Panc1 (cell line): ENCODE data around the gene FAS. TPM values are rescaled to one million over a fixed set of nuclear protein-coding genes. Genes with fewer than 3 reads are reported as not detected.

ENCODE experiments used
- ATAC-seq: fragments of 200-7000 bp; cut with Tn5 transposase; 2 replicates; pipeline ENCODE4 v1.9.1; 2020; ENCODE audit warnings: mild to moderate bottlenecking, moderate library complexity
- BruUV-seq: library from RNA; stranded (reverse); fragments of 400-500 nt; replicated peaks from 2 replicates; lab custom pipeline; 2021; lab: Mats Ljungman, UMichigan
- CTCF ChIA-PET: fragments of 300-600 bp; sonication (Branson Sonifier 250); formaldehyde crosslinking; loops from one replicate; lab custom pipeline; 2022; ENCODE audit warnings: antibody characterized with exemption; lab: Charles Lee
- POLR2A ChIA-PET: fragments of 300-600 bp; sonication (Branson Sonifier 250); formaldehyde crosslinking; loops from one replicate; lab custom pipeline; 2022; ENCODE audit warnings: antibody characterized with exemption; lab: Charles Lee
- DNase-seq: peaks from one replicate; pipeline ENCODE4 v3.0.0-alpha.2; 2010; ENCODE audit warnings: low read depth, low spot score
- H3K27ac ChIP-seq: 2 replicates; pipeline ENCODE4 v1.5.1; 2011; ENCODE audit warnings: mild to moderate bottlenecking, low read length, inconsistent platforms
- H3K27me3 ChIP-seq: fragments of 200-500 bp; sonication (Bioruptor generic); 2 replicates; pipeline ENCODE4 v1.6.0; 2014; ENCODE audit warnings: low read length, inconsistent platforms; ENCODE audit not compliant: control insufficient read depth, insufficient read depth
- H3K36me3 ChIP-seq: fragments of 200-500 bp; sonication (Bioruptor generic); 2 replicates; pipeline ENCODE4 v1.5.1; 2014; ENCODE audit warnings: inconsistent platforms, mild to moderate bottlenecking, low read length, moderate library complexity; ENCODE audit not compliant: control insufficient read depth, insufficient read depth
- H3K4me1 ChIP-seq: 2 replicates; pipeline ENCODE4 v1.5.1; 2011; ENCODE audit warnings: inconsistent platforms, mild to moderate bottlenecking, low read length, moderate library complexity; ENCODE audit not compliant: control insufficient read depth, insufficient read depth
- H3K4me3 ChIP-seq, 2 experiments: 2 replicates each; pipeline ENCODE4 v1.5.1; 2011 to 2012; ENCODE audit warnings: low read depth in 2 of 2, low read length in 2 of 2, mild to moderate bottlenecking in 2 of 2, inconsistent platforms in 1 of 2, moderate library complexity in 1 of 2
- H3K9me3 ChIP-seq: fragments of 200-500 bp; sonication (Bioruptor generic); 2 replicates; pipeline ENCODE4 v1.5.1; 2014; ENCODE audit warnings: low read depth, mild to moderate bottlenecking, inconsistent platforms, low read length, moderate library complexity; ENCODE audit not compliant: control insufficient read depth, insufficient read depth
- CTCF ChIP-seq: fragments of 450-650 bp; IDR thresholded peaks from 2 replicates; pipeline ENCODE4 v1.5.1; 2017; ENCODE audit warnings: mild to moderate bottlenecking
- POLR2AphosphoS5 ChIP-seq: IDR thresholded peaks from 2 replicates; pipeline ENCODE4 v1.6.1; 2012; ENCODE audit warnings: mild to moderate bottlenecking, low read depth, low read length, moderate library complexity
- SIN3A ChIP-seq: IDR thresholded peaks from 2 replicates; pipeline ENCODE4 v1.6.1; 2012; ENCODE audit warnings: low read depth, mild to moderate bottlenecking, low read length, moderate library complexity, borderline replicate concordance; ENCODE audit not compliant: insufficient read depth
- TCF7L2 ChIP-seq: IDR thresholded peaks from 2 replicates; pipeline ENCODE4 v1.6.1; 2011; ENCODE audit warnings: mild to moderate bottlenecking, low read depth, low read length, inconsistent platforms
- in situ Hi-C: cut with HindIII; loops from 2 replicates; pipeline ENCODE4 v1.10.0; 2016; ENCODE audit warnings: low sequenced_read_pairs, low pct_unique_long_range_greater_than_20kb
- intact Hi-C: fragments of 100-400 bp; cut with micrococcal nuclease; formaldehyde crosslinking; loops from one replicate; pipeline ENCODE4 v1.10.0; 2022; ENCODE audit not compliant: unreplicated experiment
- total RNA-seq: library from RNA; stranded (reverse); gene quantifications from one replicate; pipeline ENCODE4 v1.2.1, GENCODE V29; 2021; ENCODE audit not compliant: unreplicated experiment
- TF ChIP-seq, protein P1 (sequence below), 2 experiments: IDR thresholded peaks; 2 replicates each; pipeline ENCODE4 v1.6.1; 2011 to 2012; ENCODE audit warnings: low read depth in 2 of 2, control low read depth in 1 of 2, low read length in 1 of 2, mild to moderate bottlenecking in 1 of 2, moderate library complexity in 1 of 2; ENCODE audit not compliant: insufficient read depth in 1 of 2

Gene FAS
- total RNA-seq, 1 experiment from 2014 or later = 8.1 TPM

DNA sequence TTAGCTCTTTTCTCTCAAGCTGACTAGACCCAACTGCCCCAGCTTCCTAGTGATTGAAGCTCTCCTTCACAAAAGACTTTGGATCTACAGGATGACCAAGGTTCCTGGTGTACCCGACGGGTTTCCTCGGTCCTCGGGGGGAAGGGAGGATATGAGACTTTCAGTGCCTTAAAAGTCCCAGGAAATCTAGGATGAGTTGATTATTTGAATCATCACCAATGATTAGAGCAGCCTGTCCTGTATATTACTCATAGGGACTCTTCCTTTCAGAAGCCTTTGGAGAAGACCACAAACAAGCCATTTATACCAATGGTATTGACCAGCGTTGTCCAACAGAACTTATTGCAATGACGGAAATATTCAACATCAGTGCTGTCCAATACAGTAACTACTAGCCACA, 31.9 kb upstream of the FAS start:
- Histone ChIP-seq H3K9me3 (no peaks in the 10 kb centered on the region), H3K36me3 (no peaks in the 10 kb centered on the region), H3K4me3 (no peak overlapping the region), H3K4me1 (no peaks in the 10 kb centered on the region), H3K27me3 (no peaks in the 10 kb centered on the region), H3K27ac (no peak overlapping the region)
- intact Hi-C loops = no loop called here
- ATAC-seq (no peak), DNase-seq (no peak)
- BruUV-seq = no TSS peak
- ChIA-PET POLR2A (no interaction called here), CTCF (no interaction called here)
- in situ Hi-C loops = no loop called here
- no peak for TF ChIP-seq POLR2AphosphoS5
- TF ChIP-seq SIN3A = no peak
- TF ChIP-seq, protein P1, sequence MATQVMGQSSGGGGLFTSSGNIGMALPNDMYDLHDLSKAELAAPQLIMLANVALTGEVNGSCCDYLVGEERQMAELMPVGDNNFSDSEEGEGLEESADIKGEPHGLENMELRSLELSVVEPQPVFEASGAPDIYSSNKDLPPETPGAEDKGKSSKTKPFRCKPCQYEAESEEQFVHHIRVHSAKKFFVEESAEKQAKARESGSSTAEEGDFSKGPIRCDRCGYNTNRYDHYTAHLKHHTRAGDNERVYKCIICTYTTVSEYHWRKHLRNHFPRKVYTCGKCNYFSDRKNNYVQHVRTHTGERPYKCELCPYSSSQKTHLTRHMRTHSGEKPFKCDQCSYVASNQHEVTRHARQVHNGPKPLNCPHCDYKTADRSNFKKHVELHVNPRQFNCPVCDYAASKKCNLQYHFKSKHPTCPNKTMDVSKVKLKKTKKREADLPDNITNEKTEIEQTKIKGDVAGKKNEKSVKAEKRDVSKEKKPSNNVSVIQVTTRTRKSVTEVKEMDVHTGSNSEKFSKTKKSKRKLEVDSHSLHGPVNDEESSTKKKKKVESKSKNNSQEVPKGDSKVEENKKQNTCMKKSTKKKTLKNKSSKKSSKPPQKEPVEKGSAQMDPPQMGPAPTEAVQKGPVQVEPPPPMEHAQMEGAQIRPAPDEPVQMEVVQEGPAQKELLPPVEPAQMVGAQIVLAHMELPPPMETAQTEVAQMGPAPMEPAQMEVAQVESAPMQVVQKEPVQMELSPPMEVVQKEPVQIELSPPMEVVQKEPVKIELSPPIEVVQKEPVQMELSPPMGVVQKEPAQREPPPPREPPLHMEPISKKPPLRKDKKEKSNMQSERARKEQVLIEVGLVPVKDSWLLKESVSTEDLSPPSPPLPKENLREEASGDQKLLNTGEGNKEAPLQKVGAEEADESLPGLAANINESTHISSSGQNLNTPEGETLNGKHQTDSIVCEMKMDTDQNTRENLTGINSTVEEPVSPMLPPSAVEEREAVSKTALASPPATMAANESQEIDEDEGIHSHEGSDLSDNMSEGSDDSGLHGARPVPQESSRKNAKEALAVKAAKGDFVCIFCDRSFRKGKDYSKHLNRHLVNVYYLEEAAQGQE (IDR thresholded peaks at IDR 0.05; ENCODE audit: insufficient read depth in 1 of 2, low read depth in 2 of 2, low read length in 1 of 2) = no peak
- TF ChIP-seq CTCF = no peak
- TF ChIP-seq TCF7L2 = no peak

DNA sequence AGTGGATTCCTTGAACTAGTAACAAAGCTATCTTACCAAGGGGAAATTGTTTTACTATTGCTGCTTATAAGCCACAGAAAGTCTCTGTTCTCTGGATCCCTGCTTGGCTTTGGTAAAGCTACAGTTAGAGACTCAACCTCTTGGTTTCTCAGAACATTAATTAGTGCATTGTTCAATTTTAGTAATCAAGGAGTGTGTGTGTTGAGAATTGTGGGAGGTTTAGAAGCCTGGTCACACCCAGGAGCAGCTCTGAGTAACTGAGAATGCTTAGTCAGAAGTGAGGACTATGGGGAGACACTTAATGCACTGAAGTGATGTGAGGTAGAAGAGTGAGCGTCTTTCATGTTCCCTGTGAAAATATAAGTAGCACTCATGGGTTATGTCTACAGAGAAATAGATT, 29.8 kb upstream of the FAS start:
- H3K4me3 ChIP-seq = no peak overlapping the region
- H3K9me3 ChIP-seq = no peaks in the 10 kb centered on the region
- POLR2A ChIA-PET = no interaction called here
- in situ Hi-C loops = no loop called here
- ATAC-seq (no peak), DNase-seq (no peak)
- H3K36me3 ChIP-seq = no peaks in the 10 kb centered on the region
- no TSS peak for BruUV-seq
- intact Hi-C loops = no loop called here
- CTCF ChIA-PET = interaction anchor here (0.6 kb wide), 1 partner anchor 235 kb away, joined by 4 read pairs; no protein-coding TSS in a partner anchor
- no peak overlapping the region for H3K27ac ChIP-seq
- TF ChIP-seq CTCF (no peak), SIN3A (no peak), POLR2AphosphoS5 (no peak)
- H3K4me1 ChIP-seq = no peaks in the 10 kb centered on the region
- H3K27me3 ChIP-seq = no peaks in the 10 kb centered on the region; the same call in 1 of the 2 replicates
